HG02943 (cell line): ENCODE results near the gene ABCB11.
A peak's percentile ranks its signal among the peaks of the same experiment; 100 is the strongest.
"Not testable (repeated sequence)": the region's sequence is repeated elsewhere in the genome, so short reads cannot be mapped to it uniquely, and the experiment has no call there.

Source experiments
- ATAC-seq: cut with Tn5 transposase; IDR thresholded peaks from one replicate; pipeline ENCODE4 v1.9.1; 2021; ENCODE audit warnings: mild to moderate bottlenecking, low read depth, moderate library complexity; ENCODE audit not compliant: unreplicated experiment

Gene ABCB11

GRCh38 chr2:168903888-168904287 is 127.2 kb downstream of the ABCB11 start:
- no peak for ATAC-seq

- no peak for ATAC-seq
Measured at GRCh38 chr2:168901003-168901402, 130.1 kb downstream of the ABCB11 start, which contains the start of gene G6PC2. TSS of gene G6PC2 (plus strand) at chr2:168901291. CDS start at chr2:168901332, 41 bp downstream.

- ATAC-seq = no peak
Measured at GRCh38 chr2:168897449-168897848, 133.7 kb downstream of the ABCB11 start.

- no peak for ATAC-seq
Measured at GRCh38 chr2:168896783-168897182, 134.3 kb downstream of the ABCB11 start.

GRCh38 chr2:168895771-168896170 is 135.4 kb downstream of the ABCB11 start:
- no peak for ATAC-seq

- no peak for ATAC-seq
Measured at GRCh38 chr2:168894720-168895119, 136.4 kb downstream of the ABCB11 start.

GRCh38 chr2:168894101-168894500 is 137.0 kb downstream of the ABCB11 start:
- no peak for ATAC-seq

- no peak for ATAC-seq
Measured at GRCh38 chr2:168892327-168892726, 138.8 kb downstream of the ABCB11 start.

- peak; percentile 100 for ATAC-seq
Measured at GRCh38 chr2:168890006-168890782, 140.9 kb downstream of the ABCB11 start, which contains the start of gene SPC25. TSS of gene SPC25 (minus strand) at chr2:168890430. CDS start at chr2:168889519, 911 bp downstream.

- ATAC-seq = no peak
Measured at GRCh38 chr2:168889635-168890005, 141.5 kb downstream of the ABCB11 start.

GRCh38 chr2:168884975-168885374 is 146.1 kb downstream of the ABCB11 start:
- ATAC-seq = no peak

GRCh38 chr2:168882163-168882562 is 149.0 kb downstream of the ABCB11 start:
- not testable (repeated sequence) for ATAC-seq

- ATAC-seq = no peak
Measured at GRCh38 chr2:168874368-168875054, 156.6 kb downstream of the ABCB11 start.

- not testable (repeated sequence) for ATAC-seq
Measured at GRCh38 chr2:168870824-168871223, 160.3 kb downstream of the ABCB11 start.
